Measurements from ENCODE around the gene TCOF1.

The TCOF1 gene

GRCh38 chr5:150323092-150323491, 34.4 kb upstream of the TCOF1 start:
- DNase-seq = no peak

- DNase-seq = no peak
Observed at GRCh38 chr5:150323819-150324218, 33.7 kb upstream of the TCOF1 start.

DNA sequence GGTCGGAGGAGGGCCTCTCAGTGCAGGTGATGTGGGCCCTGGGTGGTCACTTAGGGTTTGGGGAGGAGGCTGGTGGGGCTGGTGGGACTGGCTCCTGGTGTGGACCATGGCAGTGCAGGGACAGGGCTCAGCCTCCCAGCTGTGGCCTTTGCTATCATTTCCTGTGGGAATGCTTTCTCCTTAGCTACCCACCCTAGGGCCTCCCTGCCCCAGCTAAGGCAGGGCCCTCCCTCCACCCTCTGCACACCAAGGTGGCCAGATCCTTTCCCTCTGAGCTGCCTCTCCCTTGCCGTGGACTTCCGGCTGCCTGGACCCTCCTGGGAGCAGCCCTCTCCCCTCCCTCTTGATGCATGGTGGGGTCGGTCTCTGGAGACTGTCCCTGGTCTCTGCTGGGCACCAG, 32.1 kb upstream of the TCOF1 start:
- no peak for DNase-seq

GRCh38 chr5:150326707-150327106, 30.8 kb upstream of the TCOF1 start:
- no peak for DNase-seq

DNA sequence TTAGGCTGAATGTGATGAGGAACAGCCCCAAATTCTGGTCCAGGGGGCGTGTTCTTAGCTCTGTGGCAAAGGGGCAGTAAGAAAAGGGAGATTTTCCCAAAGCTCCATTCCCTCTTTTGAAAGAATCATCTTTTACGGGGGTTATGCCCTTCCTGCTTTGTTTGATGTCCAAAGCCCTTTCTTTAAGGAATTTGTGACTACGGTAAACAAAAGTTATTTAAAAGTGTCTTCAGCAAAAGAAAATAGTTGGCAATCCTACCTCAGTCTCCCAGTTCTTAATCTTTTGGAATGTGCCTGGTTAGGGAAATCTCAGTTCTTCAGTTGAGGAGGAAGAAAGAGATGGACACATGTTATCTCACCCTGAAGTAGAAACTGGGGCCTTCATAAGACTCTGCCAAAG, 30.4 kb upstream of the TCOF1 start:
- no peak for DNase-seq

- DNase-seq = no peak
Observed at GRCh38 chr5:150328515-150328914, 29.0 kb upstream of the TCOF1 start.

- DNase-seq = no peak
Observed at GRCh38 chr5:150329038-150329437, 28.5 kb upstream of the TCOF1 start.

- DNase-seq = no peak
Observed at GRCh38 chr5:150329881-150330876, 27.3 kb upstream of the TCOF1 start.

DNA sequence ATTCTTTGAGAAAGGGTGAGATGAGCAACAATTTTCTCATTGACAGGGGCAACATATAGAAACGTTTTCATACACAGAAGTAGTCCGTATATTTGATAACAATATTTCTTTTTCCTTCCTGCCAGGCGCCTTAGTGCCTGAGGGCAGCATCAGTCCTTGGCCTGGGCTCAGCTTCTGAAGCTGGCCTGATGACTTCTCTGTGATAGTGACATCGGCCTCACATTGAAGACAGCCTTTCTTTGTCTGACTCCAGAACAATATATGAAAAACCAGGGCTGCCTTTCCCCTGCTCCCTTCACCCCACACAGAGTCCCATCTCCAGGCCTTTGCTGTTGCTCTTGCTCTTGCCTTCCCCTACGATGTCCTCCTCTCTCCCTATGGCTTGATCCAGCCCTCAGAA, 24.1 kb upstream of the TCOF1 start:
- DNase-seq = no peak

- DNase-seq = no peak
Observed at GRCh38 chr5:150335778-150336177, 21.7 kb upstream of the TCOF1 start.

DNA sequence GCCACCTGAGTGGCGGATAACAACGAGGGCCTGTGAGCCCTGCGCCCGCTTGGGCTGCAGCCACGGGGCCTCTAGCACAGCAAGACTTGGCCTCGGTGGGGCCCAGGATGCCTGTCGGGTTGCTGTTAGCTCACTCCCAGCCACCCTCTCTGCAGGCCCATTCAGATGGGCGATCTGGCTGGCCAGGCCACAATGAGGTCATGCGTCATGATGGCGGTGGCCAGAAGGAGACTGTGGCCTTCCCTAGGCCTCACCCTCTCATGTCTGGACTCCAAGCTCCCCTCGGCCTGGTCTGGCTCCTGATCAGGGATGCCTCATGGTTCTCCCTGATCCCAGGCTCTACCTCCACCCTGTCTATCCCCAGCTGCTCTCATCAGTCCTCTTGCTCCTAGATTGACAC, 19.0 kb upstream of the TCOF1 start:
- no peak for DNase-seq

GRCh38 chr5:150339165-150339564, 18.3 kb upstream of the TCOF1 start:
- DNase-seq = no peak

- no peak for DNase-seq
Observed at GRCh38 chr5:150339841-150340240, 17.7 kb upstream of the TCOF1 start.

DNA sequence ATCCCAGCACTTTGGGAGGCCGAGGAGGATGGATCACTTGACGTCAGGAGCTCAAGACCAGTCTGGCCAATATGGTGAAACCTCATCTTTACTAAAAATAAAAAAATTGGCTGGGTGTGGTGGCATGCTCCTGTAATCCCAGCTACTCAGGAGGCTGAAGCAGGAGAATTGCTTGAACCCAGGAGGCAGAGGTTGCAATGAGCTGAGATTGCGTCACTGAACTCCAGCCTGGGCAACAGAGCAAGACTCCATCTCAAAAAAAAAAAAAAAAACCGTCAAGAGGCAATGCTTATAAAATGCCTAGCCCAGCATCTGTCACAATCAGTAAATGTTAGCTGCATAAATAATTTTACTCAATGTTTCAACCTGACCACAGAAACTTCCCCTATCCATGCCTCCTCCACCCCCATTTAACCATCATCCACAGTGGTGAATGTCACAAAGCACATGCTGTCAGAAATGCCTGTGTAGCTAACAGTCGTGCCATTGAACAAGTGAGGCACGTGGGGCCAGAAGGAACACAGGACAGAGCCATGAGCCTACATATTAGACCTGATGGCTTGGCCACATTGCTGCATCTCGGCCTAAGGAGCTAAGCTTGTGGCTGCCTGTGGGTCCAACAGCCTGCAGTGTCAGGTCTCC, 16.8 kb upstream of the TCOF1 start:
- DNase-seq = no peak

DNA sequence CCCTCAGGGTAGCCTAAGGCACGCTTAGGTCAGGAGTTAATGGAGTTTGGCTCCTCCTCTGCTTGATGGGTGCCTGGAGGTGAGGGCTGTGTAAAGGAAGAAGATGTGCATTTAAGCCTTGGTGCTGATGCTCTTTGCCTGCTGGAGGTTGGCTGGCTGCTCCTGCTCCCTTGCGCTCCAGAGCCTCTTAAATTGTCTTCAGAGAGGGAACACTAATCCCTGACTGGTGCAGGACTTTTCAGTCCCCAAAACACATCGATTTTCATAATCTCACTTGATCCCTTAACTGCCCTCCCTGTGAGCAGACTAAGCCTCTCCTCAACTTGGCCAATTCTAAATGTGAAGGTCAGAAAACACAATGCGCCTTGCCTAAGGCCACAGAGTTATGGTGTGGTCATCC, 16.2 kb upstream of the TCOF1 start:
- no peak for DNase-seq

- no peak for DNase-seq
Observed at GRCh38 chr5:150341989-150342388, 15.5 kb upstream of the TCOF1 start.

DNA sequence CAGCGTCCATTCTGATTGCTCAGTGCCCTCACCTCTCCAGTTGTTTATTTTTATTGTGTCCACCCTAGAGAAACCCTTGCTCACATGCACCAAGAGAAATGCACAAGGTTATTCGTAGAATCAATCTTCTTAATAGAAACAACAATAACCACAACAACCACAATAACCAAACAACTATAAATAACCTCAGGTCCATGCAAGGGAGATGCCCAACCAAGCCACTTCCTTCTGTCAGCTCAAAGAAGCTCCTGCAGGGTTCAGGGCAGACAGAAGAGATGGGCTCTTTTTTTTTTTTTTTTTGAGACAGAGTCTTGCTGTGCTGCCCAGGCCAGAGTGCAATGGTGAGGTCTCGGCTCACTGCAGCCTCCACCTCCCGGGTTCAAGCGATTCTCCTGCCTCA, 14.9 kb upstream of the TCOF1 start:
- DNase-seq = no peak

DNA sequence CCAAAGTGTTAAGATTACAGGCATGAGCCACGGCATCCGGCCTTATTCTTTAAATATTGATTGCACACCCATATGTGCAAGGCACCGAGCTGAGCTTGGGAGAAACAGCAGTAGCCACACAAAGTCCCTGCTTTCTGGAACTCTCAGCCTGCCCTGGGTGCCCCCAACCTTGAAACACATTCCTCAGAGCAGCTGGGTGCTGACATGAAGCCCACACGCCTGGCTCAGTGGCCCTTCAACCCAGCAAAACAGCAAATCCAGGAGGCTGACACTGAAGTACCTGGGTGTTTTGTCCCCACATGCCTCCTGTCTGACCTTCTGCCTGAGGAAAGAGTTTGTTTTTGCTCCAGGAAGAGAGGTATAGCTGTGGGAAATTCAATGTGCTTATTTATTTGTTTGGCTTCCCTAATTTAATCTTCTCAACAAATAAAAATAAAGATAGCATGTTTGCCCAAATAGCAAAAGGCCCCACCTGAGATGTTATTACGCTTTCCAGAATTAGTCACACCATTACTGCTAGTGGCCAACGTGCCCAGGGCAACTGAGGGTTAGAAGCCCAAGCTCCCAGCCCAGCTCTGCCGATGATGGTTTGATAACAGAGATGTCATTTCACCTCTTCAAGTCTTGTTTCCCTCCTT, 13.4 kb upstream of the TCOF1 start:
- DNase-seq = no peak

DNA sequence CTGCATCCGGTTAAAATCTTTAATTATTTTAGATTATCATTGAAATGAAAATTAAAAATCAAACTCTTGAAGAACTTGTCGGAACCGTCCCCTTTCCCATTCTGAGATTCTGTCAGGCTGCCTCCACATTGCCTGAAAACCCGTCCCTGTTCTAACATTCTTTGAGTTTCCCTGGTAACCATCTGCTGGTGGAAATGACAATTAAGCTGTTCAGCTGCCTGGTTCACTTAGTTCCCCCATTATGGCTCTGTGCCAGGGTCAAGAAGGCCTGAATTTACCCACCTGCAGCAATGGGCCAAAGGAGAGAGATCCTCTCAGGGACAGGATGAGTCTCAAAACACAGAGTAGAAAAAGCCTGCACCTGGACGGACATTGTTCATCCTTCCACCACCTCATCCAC, 11.8 kb upstream of the TCOF1 start:
- peak; percentile 17 for DNase-seq

GRCh38 chr5:150346592-150346991, 10.9 kb upstream of the TCOF1 start:
- no peak for DNase-seq

DNA sequence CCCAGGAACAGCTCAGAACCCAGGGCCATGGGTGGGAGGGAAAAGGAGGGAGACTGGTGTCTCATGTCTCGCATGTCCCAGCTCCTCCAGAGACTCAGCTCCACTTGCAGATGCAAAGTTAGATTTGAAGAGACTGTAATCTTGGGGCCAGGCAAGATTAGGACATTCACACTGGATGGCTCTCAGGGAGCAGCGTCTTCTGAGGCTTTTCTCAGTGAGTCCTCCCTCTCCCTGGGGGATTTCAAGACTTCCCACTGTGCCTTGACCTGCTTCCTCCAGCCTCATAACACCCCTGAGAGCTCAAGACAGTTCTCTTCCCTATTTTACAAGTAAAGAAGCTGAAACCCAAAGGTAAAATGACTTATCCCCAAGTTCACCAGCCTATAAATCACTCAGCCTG, 10.5 kb upstream of the TCOF1 start:
- DNase-seq = no peak

GRCh38 chr5:150347451-150347850, 10.0 kb upstream of the TCOF1 start:
- no peak for DNase-seq

DNA sequence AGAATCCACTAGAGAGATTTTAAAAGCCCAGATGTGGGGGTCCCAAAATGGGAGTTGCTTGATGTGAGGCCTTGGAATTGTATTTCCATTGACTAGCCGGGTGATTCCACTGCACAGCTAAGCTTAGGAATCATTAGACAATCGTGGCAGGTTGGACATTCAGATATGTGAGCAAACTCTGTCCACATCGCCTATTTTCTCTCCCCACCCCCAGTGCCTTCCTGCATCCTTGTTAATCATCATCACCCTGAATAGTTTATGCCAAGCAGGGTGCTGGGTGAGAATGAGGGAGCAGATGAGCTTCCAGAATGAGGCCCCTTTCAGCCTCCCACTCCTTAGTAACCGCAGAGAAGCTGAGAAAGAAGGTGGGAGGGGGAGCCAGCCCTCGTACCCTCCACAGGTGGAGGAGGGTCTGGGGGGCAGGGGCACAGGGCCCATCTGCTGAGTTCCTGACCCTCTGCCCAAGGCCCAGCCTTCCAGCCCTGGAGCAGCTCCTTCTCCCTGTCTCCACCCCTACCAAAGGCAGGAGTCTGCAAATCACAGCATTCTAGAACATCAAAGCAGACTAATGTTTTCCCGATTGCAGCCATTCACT, 7.7 kb upstream of the TCOF1 start:
- DNase-seq = no peak
